Chondrocyte (in vitro differentiated cells): Measurements from ENCODE around the gene TMTC1. TPM values are rescaled to one million over a fixed set of nuclear protein-coding genes. Genes with fewer than 3 reads are reported as not detected.

Experiments used
- DNase-seq: peaks from one replicate; pipeline ENCODE4 v3.0.0; 2021; ENCODE audit warnings: mixed read lengths, low spot score
- H3K27ac Mint-ChIP-seq: one replicate; pipeline ENCODE4 v1.8.0; 2021; ENCODE audit warnings: mild to moderate bottlenecking, moderate library complexity, mixed read lengths; ENCODE audit not compliant: unreplicated experiment
- H3K27me3 Mint-ChIP-seq: 2 replicates; pipeline ENCODE4 v1.8.0; 2021; ENCODE audit warnings: low read depth, mixed read lengths
- H3K36me3 Mint-ChIP-seq: 2 replicates; pipeline ENCODE4 v1.8.0; 2021; ENCODE audit warnings: low read depth, mixed read lengths
- H3K4me1 Mint-ChIP-seq: 2 replicates; pipeline ENCODE4 v1.8.0; 2021; ENCODE audit warnings: low read depth, mild to moderate bottlenecking, mixed read lengths
- H3K4me3 Mint-ChIP-seq: one replicate; pipeline ENCODE4 v1.8.0; 2021; ENCODE audit warnings: mild to moderate bottlenecking, moderate library complexity, mixed read lengths; ENCODE audit not compliant: unreplicated experiment
- H3K9me3 Mint-ChIP-seq: 2 replicates; pipeline ENCODE4 v1.8.0; 2021; ENCODE audit warnings: low read depth, mixed read lengths
- total RNA-seq: library from RNA; stranded (reverse); gene quantifications from 3 replicates; pipeline ENCODE4 v1.2.1, GENCODE V29; 2021
- TF ChIP-seq, protein P1 (sequence below): fragments of 200-600 bp; sonication (generic); IDR thresholded peaks from 2 replicates; pipeline ENCODE4 v1.5.0; 2021; ENCODE audit warnings: antibody characterized with exemption, mild to moderate bottlenecking, moderate library complexity

The TMTC1 gene
- total RNA-seq, 1 donor from 2014 or later = 25.2 TPM

DNA sequence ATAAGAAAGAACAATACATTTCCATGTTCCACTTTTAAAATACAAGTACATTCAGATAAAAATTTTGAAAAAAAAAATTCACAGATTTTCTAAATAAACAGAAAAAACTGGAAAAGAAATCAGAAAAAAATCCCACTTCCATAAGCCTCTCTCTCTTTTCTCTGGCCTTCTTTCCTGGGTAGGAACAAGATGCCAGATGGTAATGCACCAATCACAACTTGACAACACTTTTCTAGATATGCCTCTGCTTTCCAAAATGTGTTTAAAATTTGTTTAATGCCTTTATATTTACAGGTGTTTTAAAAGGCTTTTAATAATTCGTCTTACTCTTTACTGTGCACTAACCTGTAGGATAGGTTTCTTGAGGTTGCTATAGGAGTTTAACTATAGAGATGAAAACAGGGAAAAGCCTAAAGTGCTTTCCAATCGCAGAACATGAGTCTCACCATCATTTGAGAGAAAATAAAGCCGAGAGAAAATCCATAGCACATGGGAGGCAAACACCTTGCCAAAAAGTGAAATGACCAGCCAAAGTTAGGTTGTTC lies 74.2 kb downstream of the TMTC1 start:
- Mint-ChIP-seq H3K27ac (no peak overlapping the region), H3K4me3 (no peak overlapping the region), H3K9me3 (no peaks in the 10 kb centered on the region), H3K36me3 (peaks cover 5% of the 10 kb centered on the region), H3K27me3 (no peaks in the 10 kb centered on the region), H3K4me1 (peaks cover 62% of the 10 kb centered on the region)
- TF ChIP-seq, protein P1, sequence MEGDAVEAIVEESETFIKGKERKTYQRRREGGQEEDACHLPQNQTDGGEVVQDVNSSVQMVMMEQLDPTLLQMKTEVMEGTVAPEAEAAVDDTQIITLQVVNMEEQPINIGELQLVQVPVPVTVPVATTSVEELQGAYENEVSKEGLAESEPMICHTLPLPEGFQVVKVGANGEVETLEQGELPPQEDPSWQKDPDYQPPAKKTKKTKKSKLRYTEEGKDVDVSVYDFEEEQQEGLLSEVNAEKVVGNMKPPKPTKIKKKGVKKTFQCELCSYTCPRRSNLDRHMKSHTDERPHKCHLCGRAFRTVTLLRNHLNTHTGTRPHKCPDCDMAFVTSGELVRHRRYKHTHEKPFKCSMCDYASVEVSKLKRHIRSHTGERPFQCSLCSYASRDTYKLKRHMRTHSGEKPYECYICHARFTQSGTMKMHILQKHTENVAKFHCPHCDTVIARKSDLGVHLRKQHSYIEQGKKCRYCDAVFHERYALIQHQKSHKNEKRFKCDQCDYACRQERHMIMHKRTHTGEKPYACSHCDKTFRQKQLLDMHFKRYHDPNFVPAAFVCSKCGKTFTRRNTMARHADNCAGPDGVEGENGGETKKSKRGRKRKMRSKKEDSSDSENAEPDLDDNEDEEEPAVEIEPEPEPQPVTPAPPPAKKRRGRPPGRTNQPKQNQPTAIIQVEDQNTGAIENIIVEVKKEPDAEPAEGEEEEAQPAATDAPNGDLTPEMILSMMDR = no peak
- no peak for DNase-seq

DNA sequence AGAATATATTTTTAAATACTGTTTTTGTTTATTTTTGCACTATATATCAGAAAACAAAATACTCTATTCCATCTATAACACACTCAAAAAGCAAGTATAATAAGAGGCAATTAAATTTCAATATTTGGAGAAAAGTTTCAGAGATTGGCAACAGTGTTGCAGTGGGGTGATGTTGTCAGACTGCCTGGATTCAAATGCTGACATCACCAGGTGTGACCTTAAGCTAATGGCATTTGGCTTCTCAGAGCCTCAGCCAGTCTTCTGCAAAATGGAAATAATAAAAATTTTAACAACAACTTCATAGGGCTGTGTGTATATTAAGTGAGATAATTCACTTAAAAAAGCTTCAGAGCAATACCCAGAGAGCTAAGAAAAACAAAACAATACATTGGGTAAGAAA lies 74.7 kb downstream of the TMTC1 start:
- DNase-seq = no peak
- H3K36me3 Mint-ChIP-seq = peaks cover 5% of the 10 kb centered on the region
- no peaks in the 10 kb centered on the region for H3K27me3 Mint-ChIP-seq
- no peak overlapping the region for H3K4me3 Mint-ChIP-seq
- TF ChIP-seq, protein P1 = no peak
- H3K9me3 Mint-ChIP-seq = no peaks in the 10 kb centered on the region
- H3K4me1 Mint-ChIP-seq = peaks cover 57% of the 10 kb centered on the region
- no peak overlapping the region for H3K27ac Mint-ChIP-seq

DNA sequence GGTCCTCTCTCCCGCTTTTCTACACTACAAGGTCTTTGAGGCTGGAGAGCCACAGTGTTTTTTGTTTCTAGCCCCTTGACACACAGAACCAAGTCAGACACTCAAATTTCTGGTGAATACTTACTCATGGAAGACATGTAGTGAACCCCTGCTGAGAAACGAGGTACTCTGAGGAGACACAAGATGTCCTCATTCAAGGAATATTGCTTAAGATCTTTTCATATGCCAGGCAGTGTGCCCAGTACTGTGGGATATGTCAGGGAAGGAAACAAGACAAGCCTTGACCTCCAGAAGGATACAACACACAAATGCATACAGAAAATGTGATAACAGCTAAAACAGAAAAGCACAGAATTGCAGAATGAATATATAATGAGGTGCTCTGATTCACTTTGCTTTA lies 75.9 kb downstream of the TMTC1 start:
- peaks cover 45% of the 10 kb centered on the region for H3K4me1 Mint-ChIP-seq
- H3K27me3 Mint-ChIP-seq = no peaks in the 10 kb centered on the region
- H3K36me3 Mint-ChIP-seq = peaks cover 5% of the 10 kb centered on the region
- no peak overlapping the region for H3K27ac Mint-ChIP-seq
- no peak for DNase-seq
- no peaks in the 10 kb centered on the region for H3K9me3 Mint-ChIP-seq
- TF ChIP-seq, protein P1 = no peak
- H3K4me3 Mint-ChIP-seq = no peak overlapping the region

DNA sequence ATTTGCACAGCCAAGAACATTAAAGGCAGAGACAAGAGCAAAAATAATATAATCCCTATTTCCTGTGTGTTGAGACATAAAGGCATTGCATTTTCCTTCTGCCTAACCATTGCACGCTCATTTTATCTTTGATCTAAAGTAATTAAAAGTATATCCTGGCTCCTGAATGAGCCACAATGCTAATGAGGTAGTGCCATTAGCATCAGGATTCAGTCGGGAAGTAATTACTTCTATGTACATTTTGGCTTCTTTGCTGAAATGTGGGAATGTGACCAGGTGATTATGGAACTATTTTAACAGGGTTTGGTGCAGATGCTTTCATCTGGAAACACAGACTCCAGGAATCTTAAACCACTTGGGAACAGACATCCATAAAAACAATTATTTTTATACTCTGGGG lies 77.4 kb downstream of the TMTC1 start:
- H3K36me3 Mint-ChIP-seq = peaks cover 5% of the 10 kb centered on the region

DNA sequence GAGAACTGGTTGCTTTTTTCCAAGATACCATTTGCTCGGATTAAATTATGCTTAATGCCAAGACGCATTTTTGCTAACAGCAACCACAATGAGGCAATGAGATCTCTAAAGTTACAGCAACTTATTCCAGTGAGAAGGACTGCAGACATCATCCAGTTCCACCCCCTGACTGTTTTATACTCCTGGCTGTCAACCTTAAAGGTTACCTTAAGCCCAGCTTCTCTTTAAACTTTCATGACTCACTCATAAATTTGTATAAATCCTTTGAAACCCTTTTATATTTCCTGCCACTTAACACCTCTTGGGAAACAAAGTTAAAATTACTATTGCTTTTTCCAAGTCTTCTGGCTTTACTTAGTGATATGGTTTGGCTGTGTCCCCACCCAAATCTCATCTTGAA lies 80.2 kb downstream of the TMTC1 start:
- TF ChIP-seq, protein P1 = no peak
- DNase-seq = no peak
- H3K27me3 Mint-ChIP-seq = no peaks in the 10 kb centered on the region
- H3K27ac Mint-ChIP-seq = no peak overlapping the region
- peaks cover 5% of the 10 kb centered on the region for H3K36me3 Mint-ChIP-seq
- no peak overlapping the region for H3K4me3 Mint-ChIP-seq
- peaks cover 36% of the 10 kb centered on the region for H3K4me1 Mint-ChIP-seq
- no peaks in the 10 kb centered on the region for H3K9me3 Mint-ChIP-seq

More for the DNA sequence above, 77.4 kb downstream of the TMTC1 start:
- Mint-ChIP-seq H3K4me1 (peaks cover 37% of the 10 kb centered on the region), H3K27ac (no peak overlapping the region), H3K27me3 (no peaks in the 10 kb centered on the region), H3K4me3 (no peak overlapping the region), H3K9me3 (no peaks in the 10 kb centered on the region)
- TF ChIP-seq, protein P1 = no peak
- DNase-seq = no peak
